VCaP (cell line): ENCODE measurements around the gene GLO1.

Experiments
- H3K27ac ChIP-seq: fragments of 450-650 bp; 2 replicates; pipeline ENCODE4 v1.5.1; 2017
- TF ChIP-seq, protein P1 (sequence below): fragments of 450-650 bp; conservative IDR thresholded peaks from 2 replicates; pipeline ENCODE4 v1.5.1; 2017; ENCODE audit warnings: mild to moderate bottlenecking, moderate library complexity

The GLO1 gene

DNA sequence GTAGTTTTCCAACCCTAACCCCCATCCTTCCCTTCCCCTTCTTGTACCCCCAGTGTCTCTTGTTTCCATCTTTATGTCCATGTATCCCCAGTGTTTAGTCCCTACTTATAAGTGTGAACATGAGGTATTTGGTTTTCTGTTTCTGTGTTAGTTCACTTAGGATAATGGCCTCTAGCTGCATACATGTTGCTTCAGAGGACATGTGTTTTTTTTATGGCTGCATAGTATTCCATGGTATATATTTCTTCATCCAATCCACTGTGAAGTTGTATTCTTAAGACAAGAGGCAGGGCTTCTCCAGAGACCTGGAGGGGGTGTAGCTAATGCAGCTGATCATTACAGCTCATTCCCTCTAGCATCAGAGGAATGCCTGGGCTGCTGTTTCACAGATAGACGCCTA lies 16.4 kb upstream of the GLO1 start:
- TF ChIP-seq, protein P1, sequence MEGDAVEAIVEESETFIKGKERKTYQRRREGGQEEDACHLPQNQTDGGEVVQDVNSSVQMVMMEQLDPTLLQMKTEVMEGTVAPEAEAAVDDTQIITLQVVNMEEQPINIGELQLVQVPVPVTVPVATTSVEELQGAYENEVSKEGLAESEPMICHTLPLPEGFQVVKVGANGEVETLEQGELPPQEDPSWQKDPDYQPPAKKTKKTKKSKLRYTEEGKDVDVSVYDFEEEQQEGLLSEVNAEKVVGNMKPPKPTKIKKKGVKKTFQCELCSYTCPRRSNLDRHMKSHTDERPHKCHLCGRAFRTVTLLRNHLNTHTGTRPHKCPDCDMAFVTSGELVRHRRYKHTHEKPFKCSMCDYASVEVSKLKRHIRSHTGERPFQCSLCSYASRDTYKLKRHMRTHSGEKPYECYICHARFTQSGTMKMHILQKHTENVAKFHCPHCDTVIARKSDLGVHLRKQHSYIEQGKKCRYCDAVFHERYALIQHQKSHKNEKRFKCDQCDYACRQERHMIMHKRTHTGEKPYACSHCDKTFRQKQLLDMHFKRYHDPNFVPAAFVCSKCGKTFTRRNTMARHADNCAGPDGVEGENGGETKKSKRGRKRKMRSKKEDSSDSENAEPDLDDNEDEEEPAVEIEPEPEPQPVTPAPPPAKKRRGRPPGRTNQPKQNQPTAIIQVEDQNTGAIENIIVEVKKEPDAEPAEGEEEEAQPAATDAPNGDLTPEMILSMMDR: no peak
- no peak overlapping the region for H3K27ac ChIP-seq

DNA sequence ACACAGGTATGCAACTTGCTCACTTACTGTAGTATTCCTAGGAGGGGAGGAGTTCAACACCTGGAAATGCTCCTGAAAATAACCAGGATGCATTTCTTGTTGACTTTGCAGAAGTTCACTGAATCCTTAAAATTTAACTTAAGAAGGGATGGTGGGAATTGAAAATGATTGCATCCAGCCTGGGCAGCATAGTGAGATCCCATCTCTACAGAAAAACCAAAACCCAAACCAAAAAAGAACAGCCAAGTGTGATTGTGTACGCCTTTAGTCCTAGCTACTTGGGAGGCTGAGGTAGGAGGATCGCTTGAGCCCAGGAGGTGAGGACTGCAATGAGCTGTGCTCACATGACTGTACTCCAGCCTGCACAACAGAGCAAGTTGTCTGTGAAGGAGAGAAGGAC lies 13.9 kb upstream of the GLO1 start:
- TF ChIP-seq, protein P1: no peak
- no peak overlapping the region for H3K27ac ChIP-seq

- H3K27ac ChIP-seq: no peak within 1 kb of the TSS
- TF ChIP-seq, protein P1: no peak
These were observed 12.2 kb upstream of the GLO1 start, which contains the start of gene DNAH8 for GRCh38 chr6:38715016-38715689. TSS of gene DNAH8 (plus strand) at chr6:38715311. CDS start at chr6:38722810, 7,499 bp downstream.

DNA sequence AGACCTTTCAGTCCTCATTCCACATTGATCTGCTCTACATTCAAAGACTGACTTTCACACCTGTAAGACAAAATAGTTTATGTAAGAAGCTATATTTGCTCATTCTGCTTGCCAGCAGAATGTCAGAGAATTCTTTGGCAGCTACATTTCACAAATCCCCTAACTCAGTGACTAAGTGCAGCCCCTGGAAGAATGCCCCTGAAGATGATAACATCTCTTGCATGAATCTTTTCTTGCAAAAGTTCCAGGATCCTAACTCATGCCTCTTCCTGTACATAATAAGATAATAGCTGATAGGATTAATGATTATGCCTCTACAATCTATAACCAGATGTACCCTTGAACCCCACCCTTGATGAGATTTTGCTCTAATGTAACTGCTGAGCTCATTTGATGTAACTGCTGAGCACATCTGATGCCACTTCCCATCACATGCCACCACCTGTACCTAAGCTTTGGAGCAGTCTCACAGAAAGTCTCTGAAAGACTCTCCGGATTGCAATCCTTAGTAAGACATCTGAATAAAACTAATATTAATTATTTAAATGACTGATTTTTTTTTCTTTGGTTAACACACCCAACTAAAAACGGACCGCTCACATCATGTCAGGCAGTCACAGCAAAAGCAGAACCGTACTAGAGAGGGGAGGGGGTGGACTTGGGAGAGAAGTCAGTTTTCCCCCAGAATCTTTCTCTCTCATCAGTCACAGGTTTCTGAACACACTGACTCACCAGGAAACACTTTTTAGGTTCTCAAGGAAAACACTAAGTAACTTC lies 11.5 kb upstream of the GLO1 start:
- TF ChIP-seq, protein P1: no peak
- H3K27ac ChIP-seq: no peak overlapping the region

GRCh38 chr6:38713812-38714211 lies 10.9 kb upstream of the GLO1 start:
- no peak overlapping the region for H3K27ac ChIP-seq
- TF ChIP-seq, protein P1: no peak

- H3K27ac ChIP-seq: no peak overlapping the region
- TF ChIP-seq, protein P1: peak; percentile 31
These were observed 5.6 kb upstream of the GLO1 start for GRCh38 chr6:38708496-38708895.

GRCh38 chr6:38705924-38706323 lies 3.0 kb upstream of the GLO1 start:
- TF ChIP-seq, protein P1: no peak
- H3K27ac ChIP-seq: no peak overlapping the region
